OCI-LY7 (cell line): Measurements from ENCODE around the gene GPR142.

ENCODE experiments used
- EZH2phosphoT487 ChIP-seq: fragments of 200-600 bp; sonication (generic); IDR thresholded peaks from 2 replicates; pipeline ENCODE4 v1.6.1; 2018; ENCODE audit warnings: low read depth, borderline replicate concordance, mild to moderate bottlenecking, mixed run types, antibody characterized with exemption, low read length, moderate library complexity, mixed read lengths
- TF ChIP-seq, protein P1 (sequence below): fragments of 200-600 bp; sonication (generic); conservative IDR thresholded peaks from 2 replicates; pipeline ENCODE4 v1.5.1; 2014; ENCODE audit warnings: mild to moderate bottlenecking, antibody characterized with exemption, low read length, moderate library complexity, mixed read lengths

DNA sequence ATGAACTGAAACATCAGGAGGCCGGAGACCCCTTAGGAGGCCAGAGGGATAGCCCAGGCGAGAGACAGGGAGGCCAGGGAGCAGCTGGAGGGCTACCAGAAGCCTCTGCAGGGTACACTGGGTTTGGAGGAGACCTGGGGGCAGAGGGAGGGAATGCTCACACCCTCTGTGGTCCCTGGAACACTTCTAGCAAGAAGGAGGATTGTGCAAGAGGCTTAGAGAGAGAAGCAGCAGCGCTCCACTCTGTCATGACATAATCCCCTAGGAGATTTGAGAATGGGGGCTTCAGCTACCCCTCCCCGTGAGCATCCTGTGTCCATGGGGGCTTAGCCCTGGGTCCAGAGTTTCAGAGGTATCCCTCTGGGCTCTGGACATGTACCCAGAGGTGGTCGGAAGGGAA, 15.8 kb downstream of the GPR142 start:
- TF ChIP-seq, protein P1, sequence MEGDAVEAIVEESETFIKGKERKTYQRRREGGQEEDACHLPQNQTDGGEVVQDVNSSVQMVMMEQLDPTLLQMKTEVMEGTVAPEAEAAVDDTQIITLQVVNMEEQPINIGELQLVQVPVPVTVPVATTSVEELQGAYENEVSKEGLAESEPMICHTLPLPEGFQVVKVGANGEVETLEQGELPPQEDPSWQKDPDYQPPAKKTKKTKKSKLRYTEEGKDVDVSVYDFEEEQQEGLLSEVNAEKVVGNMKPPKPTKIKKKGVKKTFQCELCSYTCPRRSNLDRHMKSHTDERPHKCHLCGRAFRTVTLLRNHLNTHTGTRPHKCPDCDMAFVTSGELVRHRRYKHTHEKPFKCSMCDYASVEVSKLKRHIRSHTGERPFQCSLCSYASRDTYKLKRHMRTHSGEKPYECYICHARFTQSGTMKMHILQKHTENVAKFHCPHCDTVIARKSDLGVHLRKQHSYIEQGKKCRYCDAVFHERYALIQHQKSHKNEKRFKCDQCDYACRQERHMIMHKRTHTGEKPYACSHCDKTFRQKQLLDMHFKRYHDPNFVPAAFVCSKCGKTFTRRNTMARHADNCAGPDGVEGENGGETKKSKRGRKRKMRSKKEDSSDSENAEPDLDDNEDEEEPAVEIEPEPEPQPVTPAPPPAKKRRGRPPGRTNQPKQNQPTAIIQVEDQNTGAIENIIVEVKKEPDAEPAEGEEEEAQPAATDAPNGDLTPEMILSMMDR, result no peak
- no peak for TF ChIP-seq EZH2phosphoT487
